GM12878 (cell line): ENCODE measurements around the gene ARHGAP6. TPM values are rescaled to one million over a fixed set of nuclear protein-coding genes. Genes with fewer than 3 reads are reported as not detected.
A peak's percentile ranks its signal among the peaks of the same experiment; 100 is the strongest.

Experiments
- ATAC-seq: fragments of 200-7000 bp; cut with Tn5 transposase; 3 replicates; pipeline ENCODE4 v1.9.1; 2020; ENCODE audit warnings: mild to moderate bottlenecking, moderate library complexity
- BruUV-seq: library from RNA; stranded (reverse); fragments of 400-500 nt; replicated peaks from 2 replicates; lab custom pipeline; 2021; lab: Mats Ljungman, UMichigan
- CTCF ChIA-PET: fragments of 300-600 bp; sonication (Branson Sonifier 250); formaldehyde crosslinking; extraction: SDS; loops from one replicate; lab custom pipeline; 2021; ENCODE audit warnings: inconsistent platforms; lab: Yijun Ruan, JAX
- POLR2A ChIA-PET: fragments of 350-600 bp; formaldehyde crosslinking; extraction: SDS; loops from one replicate; lab custom pipeline; 2021; ENCODE audit warnings: inconsistent platforms; lab: Charles Lee
- RAD21 ChIA-PET: fragments of 300-600 bp; sonication (Branson Sonifier 250); formaldehyde crosslinking; loops from one replicate; lab custom pipeline; 2023; ENCODE audit warnings: antibody characterized with exemption; ENCODE audit not compliant: unreplicated experiment; lab: Charles Lee
- SMC1A ChIA-PET: fragments of 300-600 bp; sonication (Branson Sonifier 250); formaldehyde crosslinking; loops from one replicate; lab custom pipeline; 2023; ENCODE audit not compliant: unreplicated experiment, uncharacterized antibody; lab: Charles Lee
- DNase-seq: peaks from one replicate; pipeline ENCODE4 v3.0.0-alpha.2; 2011; ENCODE audit warnings: low read depth, low spot score
- FAIRE-seq: peaks from 3 replicates; lab custom pipeline; 2011; peaks lifted over from hg19 to GRCh38; lab: Jason Lieb, UNC
- H2AFZ ChIP-seq: 2 replicates; pipeline ENCODE4 v1.6.0; 2011; ENCODE audit warnings: low read depth, low read length, control low read depth; ENCODE audit not compliant: control insufficient read depth
- H3K27ac ChIP-seq: 2 replicates; pipeline ENCODE4 v1.5.1; 2011; ENCODE audit warnings: control low read depth; ENCODE audit not compliant: control insufficient read depth, insufficient read depth
- H3K27me3 ChIP-seq, 2 experiments: replicated peaks in 1 of 2; 2 replicates each; pipeline versions ENCODE4 v1.6.0 to v1.6.1; 2011; ENCODE audit warnings: low read length in 1 of 2; ENCODE audit not compliant: control insufficient read depth in 2 of 2, insufficient read depth in 2 of 2
- H3K36me3 ChIP-seq, 2 experiments: 2 replicates each; pipeline ENCODE4 v1.5.1; 2011; ENCODE audit warnings: low read length in 1 of 2; ENCODE audit not compliant: control insufficient read depth in 2 of 2, insufficient read depth in 2 of 2
- H3K4me1 ChIP-seq: 2 replicates; pipeline ENCODE4 v1.6.1; 2011; ENCODE audit warnings: mild to moderate bottlenecking, low read length, moderate library complexity, mixed read lengths; ENCODE audit not compliant: control insufficient read depth, insufficient read depth
- H3K4me2 ChIP-seq: 2 replicates; pipeline ENCODE4 v1.6.0; 2011; ENCODE audit warnings: control low read depth; ENCODE audit not compliant: control insufficient read depth, insufficient read depth
- H3K4me3 ChIP-seq: fragments of 200-600 bp; sonication (generic); 2 replicates; pipeline ENCODE4 v1.5.1; 2016
- H3K79me2 ChIP-seq: 2 replicates; pipeline ENCODE4 v1.6.0; 2011; ENCODE audit warnings: low read length; ENCODE audit not compliant: control insufficient read depth, insufficient read depth
- H3K9ac ChIP-seq: 2 replicates; pipeline ENCODE4 v1.8.0; 2011; ENCODE audit warnings: low read length, control low read depth, mixed read lengths; ENCODE audit not compliant: control insufficient read depth, insufficient read depth
- H3K9me3 ChIP-seq: replicated peaks from 3 replicates; pipeline ENCODE4 v1.5.1; 2011; ENCODE audit warnings: mild to moderate bottlenecking, low read length; ENCODE audit not compliant: control insufficient read depth, insufficient read depth
- H4K20me1 ChIP-seq: 2 replicates; pipeline ENCODE4 v1.6.0; 2011; ENCODE audit not compliant: control insufficient read depth, insufficient read depth
- SIN3A ChIP-seq: IDR thresholded peaks from 2 replicates; pipeline ENCODE4 v1.6.1; 2012; ENCODE audit warnings: low read depth, low read length, improper control_type of control experiment
- ZBTB40 ChIP-seq: fragments of 450-650 bp; IDR thresholded peaks from 2 replicates; pipeline ENCODE4 v1.6.1; 2016; ENCODE audit warnings: mild to moderate bottlenecking, moderate library complexity, borderline replicate concordance
- WGBS: methylation state at CpG from one replicate; pipeline ENCODE4 v1.1.6; 2016; ENCODE audit warnings: low lambda C conversion rate; ENCODE audit not compliant: insufficient replicate concordance, insufficient coverage; ENCODE audit errors: missing lambda C conversion rate; 5-methylcytosine and 5-hydroxymethylcytosine counted together
- in situ Hi-C: fragments of 300-500 bp; cut with MboI; formaldehyde crosslinking; loops from 9 replicates; pipeline ENCODE4 v1.14.3; 2018; ENCODE audit warnings: mixed read lengths
- intact Hi-C: fragments of 100-400 bp; cut with micrococcal nuclease; formaldehyde crosslinking; loops from one replicate; pipeline ENCODE4 v1.14.2; 2022; ENCODE audit not compliant: unreplicated experiment
- polyA plus RNA-seq, 11 experiments: library from polyadenylated mRNA; depleted of rRNA in 4 of 11; unstranded in 6 of 11; stranded (reverse) in 5 of 11; fragments of >200 nt; fragmentation: Nextera tagmentation in 4 of 11; fragmentation: Illumina TruSeq in 1 of 11; extraction: Ambion mirVana in 4 of 11; extraction: Trizol in 1 of 11; gene quantifications; 1 replicate in 1 of 11; 2 replicates in 10 of 11; pipeline versions ENCODE4 v1.2.1 to v1.2.3, GENCODE V29; 2011 to 2016; ENCODE audit warnings: inconsistent platforms in 2 of 11, missing spikeins in 2 of 11, low read depth in 1 of 11
- total RNA-seq, 4 experiments: library from RNA; depleted of rRNA in 3 of 4; stranded (reverse); fragments of >200 nt in 3 of 4; fragmentation: Illumina TruSeq in 1 of 4; extraction: Trizol in 1 of 4; gene quantifications; 2 replicates each; pipeline versions ENCODE4 v1.2.1 to v1.2.3, GENCODE V29; 2013 to 2021

The ARHGAP6 gene
- total and polyA plus RNA-seq, 10 of the 15 experiments (the other 5 are each of a cell fraction or from before 2014, with no cell fraction given), result 0.20 to 1.8 (median 0.76) TPM

- H3K79me2 ChIP-seq, result no peaks in the 10 kb centered on the region
- H3K9ac ChIP-seq, result no peak overlapping the region
Observed at GRCh38 chrX:11257290-11257689, 408.4 kb downstream of the ARHGAP6 start.

More at GRCh38 chrX:11257290-11257689, 408.4 kb downstream of the ARHGAP6 start:
- Histone ChIP-seq H3K4me1 (no peaks in the 10 kb centered on the region), H3K9me3 (no peaks in the 10 kb centered on the region), H4K20me1 (no peaks in the 10 kb centered on the region), H3K27me3 (no peaks in the 10 kb centered on the region)
- SMC1A ChIA-PET, result no interaction called here
- no TSS peak for BruUV-seq
- POLR2A ChIA-PET, result no interaction called here
- FAIRE-seq, result no peak
- TF ChIP-seq SIN3A (no peak), ZBTB40 (peak; percentile 60)
- TF ChIP-seq, all 136 proteins: peak for 1
- intact Hi-C loops (no loop called here), in situ Hi-C loops (no loop called here)
- no peaks in the 10 kb centered on the region for H3K36me3 ChIP-seq
- ATAC-seq (no peak), DNase-seq (no peak)
- no peak overlapping the region for H2AFZ ChIP-seq
- H3K4me3 ChIP-seq, result no peak overlapping the region
- RAD21 ChIA-PET, result no interaction called here
- 46% methylated on average over 2 of the region's 2 CpGs for WGBS
- no peak overlapping the region for H3K27ac ChIP-seq
- H3K4me2 ChIP-seq, result no peak overlapping the region
- CTCF ChIA-PET, result no interaction called here
